K562 (cell line): ENCODE data around the gene MLST8. TPM values are rescaled to one million over a fixed set of nuclear protein-coding genes. Genes with fewer than 3 reads are reported as not detected.

Experiments
- CCAR2 ChIP-seq: fragments of 200-400 bp; formaldehyde crosslinking; IDR thresholded peaks from 2 replicates; pipeline ENCODE4 v1.6.1; 2017; ENCODE audit warnings: mild to moderate bottlenecking, low read depth, low read length
- E2F1 ChIP-seq: sonication (generic); formaldehyde crosslinking; IDR thresholded peaks from 2 replicates; pipeline ENCODE4 v1.8.1; 2023; ENCODE audit warnings: mild to moderate bottlenecking, missing genetic modification reagents, moderate library complexity
- EHMT2 ChIP-seq: fragments of 450-650 bp; IDR thresholded peaks from 2 replicates; pipeline ENCODE4 v1.6.1; 2018; ENCODE audit warnings: antibody characterized with exemption
- FOXJ3 ChIP-seq: sonication (generic); formaldehyde crosslinking; IDR thresholded peaks from 2 replicates; pipeline ENCODE4 v1.4.0; 2020; ENCODE audit warnings: mild to moderate bottlenecking, missing genetic modification reagents
- GATAD2A ChIP-seq: fragments of 450-650 bp; IDR thresholded peaks from 2 replicates; pipeline ENCODE4 v1.6.1; 2017
- HBP1 ChIP-seq: fragments of 450-650 bp; formaldehyde crosslinking; IDR thresholded peaks from 2 replicates; pipeline ENCODE4 v1.4.0; 2022; ENCODE audit warnings: missing genetic modification characterization
- KLF13 ChIP-seq: fragments of 450-650 bp; IDR thresholded peaks from 2 replicates; pipeline ENCODE4 v1.6.1; 2016; ENCODE audit warnings: missing genetic modification characterization, low read depth, mild to moderate bottlenecking, missing compliant biosample characterization, moderate library complexity, borderline replicate concordance
- KLF16 ChIP-seq: IDR thresholded peaks from 2 replicates; pipeline ENCODE4 v1.6.1; 2016; ENCODE audit warnings: antibody characterized with exemption
- MCM2 ChIP-seq: fragments of 450-650 bp; IDR thresholded peaks from 2 replicates; pipeline ENCODE4 v1.6.1; 2017; ENCODE audit warnings: low read depth, mild to moderate bottlenecking
- MEF2A ChIP-seq: IDR thresholded peaks from 2 replicates; pipeline ENCODE4 v1.6.1; 2011; ENCODE audit warnings: low read depth, mild to moderate bottlenecking, low read length, moderate library complexity; ENCODE audit not compliant: control insufficient read depth
- MTA3 ChIP-seq: fragments of 450-650 bp; formaldehyde crosslinking; IDR thresholded peaks from 2 replicates; pipeline ENCODE4 v1.6.1; 2017; ENCODE audit warnings: mild to moderate bottlenecking, borderline replicate concordance
- NCOA2 ChIP-seq, 2 experiments: fragments of 450-650 bp; IDR thresholded peaks; 2 replicates each; pipeline ENCODE4 v1.6.1; 2018; ENCODE audit warnings: mild to moderate bottlenecking in 2 of 2, moderate library complexity in 1 of 2; ENCODE audit not compliant: partially characterized antibody in 2 of 2
- SMC3 ChIP-seq: conservative IDR thresholded peaks from 2 replicates; pipeline ENCODE4 v1.6.1; 2011; ENCODE audit warnings: low read depth, low read length, improper control_type of control experiment; ENCODE audit not compliant: insufficient read depth
- TARDBP ChIP-seq: fragments of 450-650 bp; IDR thresholded peaks from 2 replicates; pipeline ENCODE4 v1.6.1; 2016
- TSHZ1 ChIP-seq: fragments of 250-450 bp; sonication (Bioruptor Pico); IDR thresholded peaks from 2 replicates; pipeline ENCODE4 v1.4.0; 2020; ENCODE audit warnings: mild to moderate bottlenecking, moderate library complexity
- ZBTB34 ChIP-seq: fragments of 250-450 bp; sonication (Bioruptor Pico); IDR thresholded peaks from 2 replicates; pipeline ENCODE4 v1.8.0; 2021; ENCODE audit warnings: mild to moderate bottlenecking, moderate library complexity
- ZKSCAN3 ChIP-seq: fragments of 250-450 bp; sonication (Bioruptor Pico); IDR thresholded peaks from 2 replicates; pipeline ENCODE4 v1.4.0; 2020
- ZNF280B ChIP-seq: fragments of 250-450 bp; sonication (Bioruptor Pico); IDR thresholded peaks from 2 replicates; pipeline ENCODE4 v1.5.1; 2021; ENCODE audit warnings: mild to moderate bottlenecking
- polyA plus RNA-seq, 8 experiments: library from polyadenylated mRNA; depleted of rRNA in 4 of 8; stranded (reverse) in 5 of 8; unstranded in 3 of 8; fragments of >200 nt; fragmentation: Nextera tagmentation in 2 of 8; fragmentation: Illumina TruSeq in 1 of 8; extraction: Ambion mirVana in 2 of 8; extraction: Trizol in 1 of 8; gene quantifications; 2 replicates each; pipeline versions ENCODE4 v1.2.1 to v1.2.3, GENCODE V29; 2011 to 2014; ENCODE audit warnings: inconsistent platforms in 1 of 8, missing spikeins in 1 of 8
- total RNA-seq, 7 experiments: library from RNA; depleted of rRNA in 6 of 7; stranded (reverse); fragments of >200 nt in 6 of 7; fragmentation: Illumina TruSeq in 2 of 7; extraction: Trizol in 2 of 7; gene quantifications; 2 replicates each; pipeline versions ENCODE4 v1.2.1 to v1.2.3, GENCODE V29; 2011 to 2021; ENCODE audit warnings: low replicate concordance in 1 of 7

Gene MLST8
- total and polyA plus RNA-seq, 9 of the 15 experiments (the other 6 are each of a cell fraction or from before 2014, with no cell fraction given), result 1.5 to 116 (median 43.3) TPM

GRCh38 chr16:2211923-2212347 lies 6.7 kb downstream of the MLST8 start (continued):
- no peak for TF ChIP-seq ZNF280B
- no peak for TF ChIP-seq MEF2A
- no peak for TF ChIP-seq MCM2
- no peak for TF ChIP-seq TSHZ1
- no peak for TF ChIP-seq SMC3
- TF ChIP-seq E2F1 (CRISPR knock-in tag), result no peak
- no peak for TF ChIP-seq CCAR2
- no peak for TF ChIP-seq NCOA2 (IDR thresholded peaks at IDR 0.05; ENCODE audit: partially characterized antibody in 2 of 2)
- no peak for TF ChIP-seq TARDBP
- TF ChIP-seq MTA3, result no peak
- TF ChIP-seq EHMT2, result no peak
- no peak for TF ChIP-seq ZKSCAN3 (CRISPR knock-in tag)
- no peak for TF ChIP-seq KLF13 (tag)
- no peak for TF ChIP-seq GATAD2A
- no peak for TF ChIP-seq KLF16
- no peak for TF ChIP-seq FOXJ3
- TF ChIP-seq HBP1 (CRISPR knock-in tag), result no peak
- TF ChIP-seq ZBTB34 (CRISPR knock-in tag), result no peak
